Glutamatergic neuron (in vitro differentiated cells): ENCODE results near the gene CNTROB. TPM values are rescaled to one million over a fixed set of nuclear protein-coding genes. Genes with fewer than 3 reads are reported as not detected.

ENCODE experiments used
- DNase-seq: peaks from one replicate; pipeline ENCODE4 v3.0.0; 2022
- H3K27ac Mint-ChIP-seq: one replicate; pipeline ENCODE4 v1.8.0; 2020; ENCODE audit warnings: mild to moderate bottlenecking, mixed read lengths, inconsistent platforms; ENCODE audit not compliant: unreplicated experiment
- H3K27me3 Mint-ChIP-seq: one replicate; pipeline ENCODE4 v1.8.0; 2020; ENCODE audit warnings: mild to moderate bottlenecking, moderate library complexity, mixed read lengths, inconsistent platforms; ENCODE audit not compliant: unreplicated experiment
- H3K36me3 Mint-ChIP-seq: one replicate; pipeline ENCODE4 v1.8.0; 2020; ENCODE audit warnings: mild to moderate bottlenecking, mixed read lengths, inconsistent platforms; ENCODE audit not compliant: unreplicated experiment
- H3K4me1 Mint-ChIP-seq: one replicate; pipeline ENCODE4 v1.8.0; 2020; ENCODE audit warnings: mild to moderate bottlenecking, low read depth, mixed read lengths, inconsistent platforms; ENCODE audit not compliant: unreplicated experiment
- H3K4me3 Mint-ChIP-seq: one replicate; pipeline ENCODE4 v1.8.0; 2020; ENCODE audit warnings: mild to moderate bottlenecking, mixed read lengths, inconsistent platforms; ENCODE audit not compliant: unreplicated experiment
- H3K9me3 Mint-ChIP-seq: one replicate; pipeline ENCODE4 v1.8.0; 2020; ENCODE audit warnings: mild to moderate bottlenecking, moderate library complexity, mixed read lengths, inconsistent platforms; ENCODE audit not compliant: unreplicated experiment
- CTCF ChIP-seq: fragments of 200-600 bp; sonication (generic); IDR thresholded peaks from one replicate; pipeline ENCODE4 v1.5.0; 2021; ENCODE audit not compliant: partially characterized antibody, unreplicated experiment
- total RNA-seq: library from RNA; stranded (reverse); fragmentation: NEBNext Ultra II Directional; extraction: Animal tissue kit (Norgen Biotek cat#: 25700); gene quantifications from one replicate; pipeline ENCODE4 v1.2.1, GENCODE V29; 2021; ENCODE audit not compliant: unreplicated experiment

Gene CNTROB
- total RNA-seq, 1 donor from 2014 or later: 55.7 TPM

- no peak for DNase-seq
- peak; percentile 41 for TF ChIP-seq CTCF
- Mint-ChIP-seq H3K27ac (no peak overlapping the region), H3K4me1 (no peaks in the 10 kb centered on the region), H3K36me3 (peaks cover 6% of the 10 kb centered on the region), H3K4me3 (no peak overlapping the region), H3K27me3 (peaks cover 2% of the 10 kb centered on the region), H3K9me3 (peaks cover 4% of the 10 kb centered on the region)
Observed at GRCh38 chr17:7972131-7972785, 40.3 kb downstream of the CNTROB start.

- peaks cover 6% of the 10 kb centered on the region for H3K36me3 Mint-ChIP-seq
Observed at GRCh38 chr17:7974638-7975131, 42.7 kb downstream of the CNTROB start.

GRCh38 chr17:7977039-7977438 is 45.0 kb downstream of the CNTROB start:
- H3K4me3 Mint-ChIP-seq: no peak overlapping the region
- TF ChIP-seq CTCF: no peak
- no peak for DNase-seq
- H3K4me1 Mint-ChIP-seq: no peaks in the 10 kb centered on the region
- peaks cover 1% of the 10 kb centered on the region for H3K27me3 Mint-ChIP-seq
- no peak overlapping the region for H3K27ac Mint-ChIP-seq
- H3K9me3 Mint-ChIP-seq: peaks cover 4% of the 10 kb centered on the region
- peaks cover 6% of the 10 kb centered on the region for H3K36me3 Mint-ChIP-seq

More at GRCh38 chr17:7974638-7975131, 42.7 kb downstream of the CNTROB start:
- peaks cover 2% of the 10 kb centered on the region for H3K27me3 Mint-ChIP-seq
- H3K4me1 Mint-ChIP-seq: no peaks in the 10 kb centered on the region
- DNase-seq: no peak
- TF ChIP-seq CTCF: no peak
- no peak overlapping the region for H3K27ac Mint-ChIP-seq
- H3K9me3 Mint-ChIP-seq: peaks cover 4% of the 10 kb centered on the region
- no peak overlapping the region for H3K4me3 Mint-ChIP-seq

- H3K4me3 Mint-ChIP-seq: no peak overlapping the region
- DNase-seq: no peak
- H3K4me1 Mint-ChIP-seq: no peaks in the 10 kb centered on the region
- TF ChIP-seq CTCF: no peak
- no peak overlapping the region for H3K27ac Mint-ChIP-seq
- peaks cover 1% of the 10 kb centered on the region for H3K27me3 Mint-ChIP-seq
- peaks cover 6% of the 10 kb centered on the region for H3K36me3 Mint-ChIP-seq
- H3K9me3 Mint-ChIP-seq: peaks cover 4% of the 10 kb centered on the region
Observed at GRCh38 chr17:7977805-7978204, 45.8 kb downstream of the CNTROB start.

GRCh38 chr17:7982173-7982572 is 50.2 kb downstream of the CNTROB start:
- no peak overlapping the region for H3K4me3 Mint-ChIP-seq
- H3K4me1 Mint-ChIP-seq: no peaks in the 10 kb centered on the region
- DNase-seq: no peak
- no peak for TF ChIP-seq CTCF
- no peak overlapping the region for H3K27ac Mint-ChIP-seq
- H3K9me3 Mint-ChIP-seq: no peaks in the 10 kb centered on the region
- H3K27me3 Mint-ChIP-seq: peaks cover 1% of the 10 kb centered on the region
- H3K36me3 Mint-ChIP-seq: no peaks in the 10 kb centered on the region
